Neuronal stem cell (in vitro differentiated cells): ENCODE measurements around the gene SOWAHA.

ENCODE experiments used
- DNase-seq: peaks from one replicate; pipeline ENCODE4 v3.0.0-alpha.2; 2013; ENCODE audit warnings: low spot score
- H2AFZ ChIP-seq: one replicate; pipeline ENCODE4 v1.6.1; 2013; ENCODE audit warnings: mild to moderate bottlenecking, low read length, inconsistent platforms
- H2AK5ac ChIP-seq: 2 replicates; pipeline ENCODE4 v1.6.1; 2013; ENCODE audit warnings: low read depth, mild to moderate bottlenecking, inconsistent platforms, low read length, moderate library complexity, mixed read lengths
- H2BK120ac ChIP-seq: 2 replicates; pipeline ENCODE4 v1.6.1; 2013; ENCODE audit warnings: low read depth, mild to moderate bottlenecking, inconsistent platforms, low read length, moderate library complexity, mixed read lengths
- H2BK12ac ChIP-seq: one replicate; pipeline ENCODE4 v1.6.1; 2013; ENCODE audit warnings: low read length, inconsistent platforms
- H2BK15ac ChIP-seq: 2 replicates; pipeline ENCODE4 v1.6.1; 2013; ENCODE audit warnings: mild to moderate bottlenecking, low read length, inconsistent platforms, mixed read lengths
- H2BK5ac ChIP-seq: one replicate; pipeline ENCODE4 v1.6.1; 2013; ENCODE audit warnings: inconsistent platforms, mild to moderate bottlenecking, low read length, moderate library complexity
- H3K14ac ChIP-seq: one replicate; pipeline ENCODE4 v1.6.1; 2013; ENCODE audit warnings: low read length, inconsistent platforms
- H3K18ac ChIP-seq: 2 replicates; pipeline ENCODE4 v1.6.1; 2013; ENCODE audit warnings: low read length, inconsistent platforms
- H3K23ac ChIP-seq: 2 replicates; pipeline ENCODE4 v1.6.1; 2013; ENCODE audit warnings: low read depth, mild to moderate bottlenecking, mixed read lengths, low read length, inconsistent platforms; ENCODE audit not compliant: poor library complexity
- H3K27ac ChIP-seq: replicated peaks from 3 replicates; pipeline ENCODE4 v1.5.1; 2013; ENCODE audit warnings: low read length, inconsistent platforms
- H3K27me3 ChIP-seq, 3 experiments: 2 replicates each; pipeline ENCODE4 v1.6.1; 2013; ENCODE audit warnings: low read length in 3 of 3, mild to moderate bottlenecking in 2 of 3, inconsistent platforms in 1 of 3, low read depth in 1 of 3, mixed read lengths in 1 of 3, moderate library complexity in 1 of 3; ENCODE audit not compliant: control insufficient read depth in 3 of 3, insufficient read depth in 3 of 3
- H3K36me3 ChIP-seq, 2 donors: replicated peaks in 1 of 2; 2 replicates each; pipeline ENCODE4 v1.6.1; 2013; ENCODE audit warnings: low read length in 2 of 2; ENCODE audit not compliant: control insufficient read depth in 2 of 2, insufficient read depth in 2 of 2
- H3K4ac ChIP-seq: 2 replicates; pipeline ENCODE4 v1.6.1; 2013; ENCODE audit warnings: inconsistent platforms, mild to moderate bottlenecking, low read length, moderate library complexity
- H3K4me1 ChIP-seq, 2 donors: 1 replicate in 1 of 2; 2 replicates in 1 of 2; pipeline ENCODE4 v1.6.1; 2013; ENCODE audit warnings: low read length in 2 of 2, low read depth in 1 of 2; ENCODE audit not compliant: control insufficient read depth in 2 of 2, insufficient read depth in 1 of 2
- H3K4me2 ChIP-seq: one replicate; pipeline ENCODE4 v1.6.1; 2013; ENCODE audit warnings: mild to moderate bottlenecking, low read length, inconsistent platforms; ENCODE audit not compliant: insufficient read depth, poor library complexity, severe bottlenecking
- H3K4me3 ChIP-seq, 2 donors: 2 replicates each; pipeline ENCODE4 v1.5.1; 2013; ENCODE audit warnings: low read length in 2 of 2, mild to moderate bottlenecking in 2 of 2, inconsistent platforms in 1 of 2, moderate library complexity in 1 of 2
- H3K79me1 ChIP-seq: one replicate; pipeline ENCODE4 v1.6.1; 2013; ENCODE audit warnings: low read depth, mild to moderate bottlenecking, inconsistent platforms, low read length, moderate library complexity
- H3K9ac ChIP-seq: one replicate; pipeline ENCODE4 v1.6.1; 2013; ENCODE audit warnings: mild to moderate bottlenecking, low read depth, low read length, inconsistent platforms; ENCODE audit not compliant: poor library complexity
- H3K9me3 ChIP-seq, 2 donors: replicated peaks in 1 of 2; 2 replicates each; pipeline versions ENCODE3 to v1.6.1; 2013; ENCODE audit warnings: low read length in 2 of 2, mild to moderate bottlenecking in 2 of 2, inconsistent platforms in 1 of 2, low read depth in 1 of 2, mixed read lengths in 1 of 2, moderate library complexity in 1 of 2; ENCODE audit not compliant: control insufficient read depth in 2 of 2, insufficient read depth in 1 of 2
- H4K8ac ChIP-seq: one replicate; pipeline ENCODE4 v1.6.1; 2013; ENCODE audit warnings: low read depth, mild to moderate bottlenecking, inconsistent platforms, low read length, moderate library complexity
- H4K91ac ChIP-seq: one replicate; pipeline ENCODE4 v1.6.1; 2013; ENCODE audit warnings: low read length, low read depth, mild to moderate bottlenecking, inconsistent platforms; ENCODE audit not compliant: poor library complexity
- WGBS, 2 donors: extraction: QIAGEN DNeasy Blood & Tissue Kit; methylation state at CpG; one replicate each; pipeline ENCODE4 v1.1.7; 2013; ENCODE audit warnings: missing lambda C conversion rate in 2 of 2, mixed read lengths in 1 of 2; ENCODE audit not compliant: insufficient read length in 2 of 2, insufficient replicate concordance in 1 of 2; ENCODE audit errors: extremely low coverage in 2 of 2; 5-methylcytosine and 5-hydroxymethylcytosine counted together

SOWAHA gene

GRCh38 chr5:132770476-132771159 lies 42.5 kb upstream of the SOWAHA start:
- H2AK5ac ChIP-seq, result no peak overlapping the region
- H4K91ac ChIP-seq, result no peak overlapping the region
- WGBS, 2 donors, result no CpG with 5 or more reads among the region's 8 CpGs
- H3K14ac ChIP-seq, result peak overlapping the region; percentile 17
- no peaks in the 10 kb centered on the region for H3K9me3 ChIP-seq
- no peak overlapping the region for H2BK15ac ChIP-seq
- peak overlapping the region; percentile 7 for H2BK5ac ChIP-seq
- H2BK120ac ChIP-seq, result no peak overlapping the region
- peak overlapping the region; percentile 58 for H3K18ac ChIP-seq
- peak overlapping the region; percentile 48 for H3K23ac ChIP-seq
- H3K4me3 ChIP-seq, result no peak overlapping the region
- peaks cover 22% of the 10 kb centered on the region for H3K79me1 ChIP-seq
- no peaks in the 10 kb centered on the region for H3K36me3 ChIP-seq
- no peak overlapping the region for H3K4me2 ChIP-seq
- DNase-seq, result no peak
- H2AFZ ChIP-seq, result no peak overlapping the region
- H3K4ac ChIP-seq, result no peak overlapping the region
- no peak overlapping the region for H4K8ac ChIP-seq
- no peaks in the 10 kb centered on the region for H3K27me3 ChIP-seq
- peak overlapping the region; percentile 70 for H2BK12ac ChIP-seq
- peaks cover 2 to 26% of the 10 kb centered on the region in 2 donors for H3K4me1 ChIP-seq
- no peak overlapping the region for H3K27ac ChIP-seq
- H3K9ac ChIP-seq, result no peak overlapping the region

DNA sequence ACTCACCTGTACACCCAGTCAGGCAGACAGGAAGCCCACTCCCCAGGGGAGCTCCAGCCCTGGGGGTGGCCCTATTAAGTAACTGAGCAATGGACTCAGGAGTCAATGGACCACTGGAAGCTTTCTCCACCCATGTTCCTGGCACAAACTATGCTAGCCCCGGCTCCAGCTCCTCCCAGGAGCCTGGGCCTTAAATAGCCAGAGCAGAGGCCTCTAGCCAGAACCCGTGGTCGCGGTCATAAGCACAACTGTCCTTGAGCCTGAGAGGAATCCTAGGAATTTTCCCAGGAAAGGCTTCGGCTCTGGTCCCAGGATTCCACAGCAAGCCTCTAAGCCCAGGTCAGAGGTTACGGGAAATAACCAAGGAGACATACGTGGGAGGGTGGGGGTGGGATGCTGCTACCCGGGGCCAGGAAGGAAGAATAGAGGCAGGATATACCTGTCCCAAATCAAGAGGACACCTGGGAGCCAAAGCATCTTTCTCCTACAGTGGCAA lies 41.6 kb upstream of the SOWAHA start:
- Histone ChIP-seq H4K8ac (no peak overlapping the region), H3K9ac (no peak overlapping the region), H4K91ac (no peak overlapping the region), H3K14ac (no peak overlapping the region), H3K4me1 (peaks cover 3 to 30% of the 10 kb centered on the region in 2 donors), H2BK5ac (no peak overlapping the region), H2AK5ac (no peak overlapping the region), H3K4ac (no peak overlapping the region), H3K4me3 (no peak overlapping the region), H2BK12ac (no peak overlapping the region), H2BK120ac (no peak overlapping the region), H2AFZ (no peak overlapping the region), H3K23ac (no peak overlapping the region), H3K79me1 (peaks cover 22% of the 10 kb centered on the region), H3K4me2 (no peak overlapping the region), H3K27me3 (no peaks in the 10 kb centered on the region), H2BK15ac (no peak overlapping the region), H3K36me3 (no peaks in the 10 kb centered on the region), H3K18ac (peak overlapping the region; percentile 21), H3K27ac (peak overlapping the region; percentile 57), H3K9me3 (no peaks in the 10 kb centered on the region)
- WGBS, 2 donors, result no CpG with 5 or more reads among the region's 8 CpGs
- no peak for DNase-seq

GRCh38 chr5:132772291-132773070 lies 40.6 kb upstream of the SOWAHA start:
- no peak for DNase-seq
- no peaks in the 10 kb centered on the region for H3K36me3 ChIP-seq
- no CpG with 5 or more reads among the region's 8 CpGs for WGBS, 2 donors
- peak overlapping the region; percentile 36 for H2AK5ac ChIP-seq
- peaks cover 21% of the 10 kb centered on the region for H3K79me1 ChIP-seq
- H3K9me3 ChIP-seq, result no peaks in the 10 kb centered on the region
- no peak overlapping the region for H3K23ac ChIP-seq
- H2BK15ac ChIP-seq, result peak overlapping the region; percentile 55
- no peak overlapping the region for H3K4ac ChIP-seq
- H3K14ac ChIP-seq, result no peak overlapping the region
- H2BK12ac ChIP-seq, result peak overlapping the region; percentile 68
- no peak overlapping the region for H4K8ac ChIP-seq
- H2AFZ ChIP-seq, result no peak overlapping the region
- H3K4me3 ChIP-seq, result no peak overlapping the region
- peaks cover 3 to 30% of the 10 kb centered on the region in 2 donors for H3K4me1 ChIP-seq
- no peak overlapping the region for H2BK5ac ChIP-seq
- no peak overlapping the region for H3K27ac ChIP-seq
- no peak overlapping the region for H3K9ac ChIP-seq
- H3K4me2 ChIP-seq, result no peak overlapping the region
- H4K91ac ChIP-seq, result peak overlapping the region; percentile 3
- peak overlapping the region; percentile 67 for H3K18ac ChIP-seq
- H3K27me3 ChIP-seq, result peaks cover 0 to 2% (median under 1%) of the 10 kb centered on the region in 3 experiments
- no peak overlapping the region for H2BK120ac ChIP-seq

GRCh38 chr5:132773114-132773513 lies 40.0 kb upstream of the SOWAHA start:
- H2AFZ ChIP-seq, result no peak overlapping the region
- H3K4me3 ChIP-seq, result no peak overlapping the region
- no peak overlapping the region for H3K4me2 ChIP-seq
- H3K23ac ChIP-seq, result no peak overlapping the region
- H3K9me3 ChIP-seq, result no peaks in the 10 kb centered on the region
- peak overlapping the region; percentile 11 for H3K18ac ChIP-seq
- H3K9ac ChIP-seq, result peak overlapping the region; percentile 7
- peaks cover 3 to 30% of the 10 kb centered on the region in 2 donors for H3K4me1 ChIP-seq
- no peak overlapping the region for H2AK5ac ChIP-seq
- H3K79me1 ChIP-seq, result peaks cover 19% of the 10 kb centered on the region
- no peak overlapping the region for H3K14ac ChIP-seq
- no CpG with 5 or more reads among the region's 5 CpGs for WGBS, 2 donors
- H2BK12ac ChIP-seq, result no peak overlapping the region
- peak overlapping the region; percentile 31 for H2BK5ac ChIP-seq
- no peak overlapping the region for H4K8ac ChIP-seq
- DNase-seq, result no peak
- H2BK120ac ChIP-seq, result no peak overlapping the region
- H3K4ac ChIP-seq, result no peak overlapping the region
- H3K27ac ChIP-seq, result no peak overlapping the region
- H2BK15ac ChIP-seq, result peak overlapping the region; percentile 55
- no peak overlapping the region for H4K91ac ChIP-seq
- peaks cover 0 to 8% (median 7%) of the 10 kb centered on the region in 3 experiments for H3K27me3 ChIP-seq
- H3K36me3 ChIP-seq, result no peaks in the 10 kb centered on the region
